GM18870 (cell line): ENCODE measurements around the gene POLD4.

ENCODE experiments used
- ATAC-seq: cut with Tn5 transposase; IDR thresholded peaks from one replicate; pipeline ENCODE4 v1.9.1; 2021; ENCODE audit warnings: moderate library complexity; ENCODE audit not compliant: unreplicated experiment

POLD4 gene

DNA sequence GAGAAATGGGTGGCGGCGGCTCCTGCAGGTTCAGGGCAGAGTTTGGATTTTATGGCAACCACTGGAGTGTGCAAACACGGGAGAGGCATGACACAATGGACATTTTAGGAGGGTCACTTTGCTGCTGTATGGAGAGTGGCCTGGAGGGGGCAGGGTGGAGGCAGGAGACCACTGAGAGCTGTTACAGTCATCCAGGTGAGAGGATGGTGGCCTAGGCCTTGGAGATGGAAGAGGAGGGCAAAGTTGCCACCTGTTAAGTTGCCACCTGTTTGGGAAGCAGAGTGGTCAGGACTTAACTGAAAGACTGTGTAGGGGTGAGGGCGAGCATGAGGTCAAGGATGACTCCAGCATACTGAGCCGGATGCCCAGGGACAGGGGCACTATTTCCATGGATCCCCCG lies 36.1 kb upstream of the POLD4 start:
- ATAC-seq, result no peak

DNA sequence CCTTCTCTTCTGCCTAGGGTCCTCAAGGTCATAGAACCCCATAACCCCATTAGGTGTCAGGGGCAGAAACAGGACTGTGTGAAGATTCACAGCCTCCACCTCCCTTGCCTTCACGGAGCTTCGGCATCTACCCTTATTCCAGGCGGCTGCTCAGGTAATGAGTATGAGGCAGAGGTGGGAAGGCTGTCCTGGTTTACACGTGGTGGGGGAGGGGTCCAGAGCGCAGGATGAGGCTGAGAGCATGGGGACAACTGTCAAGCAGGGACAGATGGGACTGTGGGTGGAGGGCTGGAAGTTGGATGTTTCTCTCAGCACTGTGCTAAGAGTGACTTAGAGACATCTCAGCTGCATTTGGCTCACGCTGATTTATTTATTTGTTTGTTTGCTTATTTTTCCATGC lies 34.2 kb upstream of the POLD4 start:
- ATAC-seq, result no peak

DNA sequence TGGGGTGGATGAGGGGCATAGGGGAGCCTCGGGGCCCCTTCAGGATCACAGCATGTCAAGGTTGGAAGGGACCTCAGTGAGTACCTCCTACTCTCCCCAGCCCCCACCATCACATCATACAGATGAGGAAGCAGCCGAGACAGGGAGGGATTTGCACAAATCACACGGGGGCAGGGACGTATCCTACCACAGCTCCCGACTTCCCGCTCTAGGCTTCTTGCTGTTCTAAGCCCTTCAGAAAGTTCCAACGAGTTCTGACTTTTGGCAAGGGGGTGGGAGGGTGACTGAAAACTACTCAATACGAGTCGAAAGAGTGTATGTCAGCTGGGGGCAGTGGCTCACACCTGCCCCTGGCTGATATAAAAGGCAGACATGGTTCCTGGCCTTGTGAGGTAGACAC lies 33.7 kb upstream of the POLD4 start:
- ATAC-seq, result no peak

DNA sequence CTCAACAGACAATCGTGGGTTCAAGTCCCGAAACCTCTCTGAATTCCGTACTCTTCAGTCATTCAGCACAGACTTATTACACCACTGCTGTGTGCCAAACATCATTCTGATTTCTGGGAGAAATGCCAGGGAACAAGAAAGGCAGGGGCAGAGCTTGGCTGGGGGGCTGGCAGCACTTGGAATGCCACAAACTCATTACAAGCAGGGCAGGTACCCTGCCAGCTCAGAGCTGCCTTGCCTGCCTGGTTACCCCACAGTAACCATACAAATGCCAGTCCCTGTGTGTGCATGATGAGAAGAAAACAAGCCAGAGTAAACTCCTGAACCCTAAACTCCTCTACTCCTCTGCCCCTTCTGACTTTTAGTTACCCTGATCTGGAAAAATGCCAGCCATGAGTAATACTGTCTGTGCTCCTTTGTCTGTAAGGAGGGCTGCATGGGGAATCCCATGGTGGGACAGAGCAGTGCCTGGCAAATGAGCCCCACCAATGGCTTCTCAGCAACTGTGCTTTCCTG lies 31.6 kb upstream of the POLD4 start:
- ATAC-seq, result no peak

DNA sequence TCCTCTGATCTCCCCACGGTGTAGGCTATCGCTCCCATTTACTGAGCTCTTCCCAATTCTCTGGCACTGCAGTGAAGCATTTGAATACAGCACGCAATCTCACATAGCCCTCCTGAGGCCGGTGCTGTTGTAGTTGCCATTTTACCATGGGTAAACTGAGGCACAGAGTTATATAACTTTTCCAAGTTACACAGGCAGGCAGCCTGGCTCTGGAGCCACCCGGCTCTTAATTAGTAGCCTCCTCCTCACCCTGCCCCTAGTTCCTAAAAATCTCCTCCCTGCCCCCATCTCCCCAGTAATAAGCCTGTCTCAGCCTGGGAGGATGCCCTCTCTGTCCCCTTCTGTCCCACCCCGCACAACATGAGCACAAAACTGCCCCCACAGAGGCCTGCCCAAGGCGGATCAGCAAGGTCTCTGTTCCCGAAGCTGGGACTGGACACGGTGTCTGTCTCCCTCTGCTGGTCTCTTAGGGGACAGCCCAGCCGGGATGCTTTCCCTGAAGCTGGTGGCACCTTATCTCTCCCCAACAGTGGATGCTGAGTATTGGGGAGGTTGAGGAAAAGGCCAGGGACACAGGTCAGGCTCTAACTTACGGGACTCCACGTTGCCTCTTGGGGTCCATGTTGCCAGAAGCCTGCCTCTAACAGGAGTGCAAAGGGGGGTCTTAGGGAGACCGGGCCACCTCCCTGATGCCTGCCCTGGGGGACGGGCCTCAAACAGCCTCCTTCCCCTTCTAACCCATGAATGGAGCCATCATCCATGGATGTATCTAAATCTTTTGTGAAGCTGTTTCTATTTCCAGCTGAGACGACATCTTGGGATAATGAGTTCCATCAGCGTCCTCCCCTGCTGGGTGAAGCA lies 29.2 kb upstream of the POLD4 start:
- ATAC-seq, result no peak

DNA sequence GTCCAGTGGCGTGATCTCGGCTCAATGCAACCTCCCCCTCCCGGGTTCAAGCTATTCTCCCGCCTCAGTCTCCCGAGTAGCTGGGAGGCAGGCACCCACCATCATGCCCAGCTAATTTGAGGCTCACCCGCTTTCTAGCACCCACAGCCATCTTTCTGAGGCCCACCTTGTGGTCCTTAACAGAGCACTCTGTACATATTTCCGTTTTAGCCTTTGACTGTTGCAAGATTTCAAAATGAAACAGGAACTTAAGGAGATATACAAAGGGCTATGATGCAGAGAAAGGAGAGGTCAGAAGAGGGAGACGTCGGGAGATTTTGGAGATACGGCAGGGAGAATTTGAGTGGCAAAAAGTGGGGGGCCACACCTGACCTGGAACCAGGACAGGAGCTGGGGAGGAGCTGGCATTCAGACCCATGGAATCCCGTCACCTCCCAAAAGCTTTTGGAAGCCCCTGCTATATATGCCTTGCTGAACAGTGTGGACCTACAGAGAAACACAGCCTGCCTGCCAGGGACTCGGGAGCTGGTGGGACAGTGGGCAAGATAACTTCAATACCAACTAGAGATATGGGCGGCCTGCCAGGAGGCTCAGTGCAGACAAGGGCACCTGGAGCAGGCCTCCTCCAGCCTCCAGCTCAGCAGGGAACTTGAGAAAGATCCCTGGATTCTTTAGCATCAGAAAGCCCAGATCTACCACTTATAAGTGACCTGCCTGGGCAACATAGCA lies 28.1 kb upstream of the POLD4 start:
- ATAC-seq, result no peak

DNA sequence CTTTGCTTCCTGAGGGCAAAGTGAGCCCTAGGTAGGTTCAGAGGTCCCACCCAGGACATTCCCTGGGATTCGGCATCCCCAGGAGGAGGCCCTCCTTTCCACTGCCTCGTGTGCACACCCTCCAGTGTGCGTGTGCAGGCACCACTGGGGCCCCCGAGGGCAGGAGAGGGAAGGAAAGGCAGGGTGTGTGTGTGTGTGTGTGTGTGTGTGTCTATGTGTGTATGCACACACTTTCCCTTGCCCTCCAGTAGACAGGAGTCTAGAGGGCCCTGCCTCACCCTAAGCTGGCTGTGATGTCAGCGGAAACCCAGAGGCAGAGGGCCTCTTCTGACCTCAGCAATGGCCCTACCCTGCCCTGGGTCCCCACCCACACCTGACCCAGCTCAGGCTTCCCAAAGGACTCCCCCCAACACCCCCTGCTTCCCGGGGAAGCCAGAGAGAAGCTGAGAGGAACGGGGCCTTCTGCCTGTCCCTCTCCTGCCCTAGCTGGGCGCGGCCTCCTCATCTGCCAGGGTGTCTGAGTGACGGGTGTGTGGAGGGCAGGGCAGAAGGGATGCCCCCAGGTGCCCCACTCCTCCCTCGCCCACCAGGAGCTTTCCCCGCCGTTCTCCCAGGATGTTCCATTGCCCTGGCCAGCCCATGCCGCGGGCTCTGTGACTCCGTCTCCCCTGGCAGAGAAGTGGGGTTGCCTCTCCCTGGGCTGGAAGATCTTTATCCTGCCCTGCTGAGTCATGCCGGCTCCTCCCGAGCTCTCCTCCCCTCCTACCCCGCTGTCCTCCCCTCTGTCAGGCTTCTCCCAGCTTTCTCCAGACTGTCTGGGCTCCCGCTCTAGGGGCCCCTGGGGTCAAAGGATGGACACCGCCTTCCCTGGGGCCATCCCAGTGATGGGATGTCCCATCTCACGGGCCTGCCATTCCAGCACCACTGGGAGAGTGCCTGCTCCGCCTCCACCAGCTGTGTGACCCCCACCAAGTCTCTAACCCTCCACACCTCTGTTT lies 26.0 kb upstream of the POLD4 start:
- ATAC-seq, result no peak

DNA sequence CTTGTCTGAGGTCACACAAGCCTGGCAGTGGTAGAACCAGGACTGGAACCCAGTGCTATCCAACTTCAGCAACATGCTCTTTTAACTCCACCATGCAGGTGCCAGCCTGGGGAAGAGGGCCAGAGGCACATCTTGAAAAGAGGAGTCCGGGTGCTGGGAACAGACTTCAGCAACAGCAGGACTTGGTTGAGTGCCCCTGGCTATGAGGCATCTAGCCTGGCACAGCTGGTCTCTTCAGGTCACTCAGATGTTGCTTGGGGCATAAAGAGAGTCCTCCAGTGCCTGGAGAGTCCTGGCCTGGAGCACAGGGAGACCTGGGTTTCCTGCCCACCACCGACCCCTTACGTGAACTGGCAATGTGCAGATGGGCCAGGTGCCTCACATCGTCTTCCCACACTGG lies 25.2 kb upstream of the POLD4 start:
- no peak for ATAC-seq

DNA sequence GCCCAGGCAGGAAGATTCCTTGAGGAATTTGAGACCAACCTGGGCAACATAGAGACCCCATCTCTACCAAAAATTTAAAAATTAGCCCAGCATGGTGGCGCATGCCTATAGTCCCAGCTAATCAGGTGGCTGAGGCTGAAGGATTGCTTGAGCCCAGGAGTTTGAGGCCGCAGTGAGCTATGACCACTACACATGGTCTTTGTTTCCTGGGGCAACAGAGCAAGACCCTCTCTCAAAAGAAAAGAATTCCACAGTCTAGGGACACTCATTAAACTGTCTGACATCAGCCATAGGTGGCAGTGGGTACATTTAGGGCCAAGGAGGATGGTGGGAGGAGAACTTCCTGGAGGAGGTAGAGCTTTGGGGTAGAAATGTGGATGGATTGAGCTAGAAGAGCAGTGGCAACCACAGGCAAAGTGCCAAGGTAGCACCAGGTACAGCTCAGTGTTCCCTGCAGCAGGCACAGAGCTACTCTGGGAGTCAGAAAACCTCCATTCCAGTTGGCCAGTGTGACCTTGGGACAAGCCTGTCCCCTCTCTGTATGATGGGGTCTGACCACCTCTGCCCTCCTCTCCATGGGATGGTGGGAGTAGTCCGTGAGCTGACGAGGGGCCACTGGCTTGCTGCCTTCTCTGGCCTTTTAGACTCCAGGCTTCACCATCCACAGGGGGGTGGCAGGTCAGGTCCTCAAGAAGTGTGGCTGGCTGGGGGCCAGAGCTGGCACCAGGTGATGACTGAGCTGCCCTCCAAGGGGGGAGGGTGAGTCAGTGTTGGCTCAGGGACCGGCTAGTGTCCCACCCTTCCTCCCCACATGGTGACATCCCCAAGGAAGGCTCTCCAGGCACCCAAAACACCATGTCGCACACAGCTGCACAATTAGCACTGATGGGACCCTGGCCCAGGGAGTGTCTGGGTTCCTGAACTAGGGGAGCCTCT lies 23.8 kb upstream of the POLD4 start:
- no peak for ATAC-seq

DNA sequence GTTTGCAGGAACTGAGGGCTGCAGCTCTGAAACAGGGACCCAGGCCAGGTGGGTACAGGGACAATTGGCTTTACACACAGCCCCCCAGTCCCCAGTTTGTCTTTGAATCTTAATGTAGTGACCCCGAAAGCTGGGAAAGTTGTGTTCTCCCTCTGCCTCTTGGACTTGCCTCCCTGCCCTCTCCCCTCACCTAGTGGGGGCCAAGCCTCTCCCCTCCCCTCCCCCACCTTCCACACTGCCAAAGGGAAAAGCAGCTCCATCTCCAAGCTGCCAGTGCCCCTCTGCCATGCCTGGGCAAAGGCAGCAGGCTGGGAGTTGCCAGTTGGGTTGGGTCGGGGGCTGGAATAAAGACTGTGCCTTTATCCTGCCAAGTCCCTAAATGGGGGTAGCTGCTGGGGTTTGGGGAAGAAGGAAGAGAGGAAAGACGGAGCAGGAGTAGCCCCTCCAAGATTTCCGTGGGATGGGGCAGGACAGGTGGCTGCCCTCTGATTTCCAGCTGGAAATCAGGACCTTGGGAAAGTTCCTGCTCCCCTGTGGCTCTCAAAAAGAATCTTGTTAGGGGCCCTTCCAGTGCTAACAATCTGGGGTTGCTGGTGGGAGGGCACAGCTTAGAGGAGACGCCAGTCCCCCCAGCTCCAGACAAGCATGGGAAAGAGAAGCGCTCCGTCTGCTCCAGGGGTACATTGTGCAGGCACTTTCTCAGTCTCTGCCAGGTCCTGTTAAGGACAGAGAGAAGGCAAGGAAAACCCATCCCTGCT lies 22.9 kb upstream of the POLD4 start:
- no peak for ATAC-seq

DNA sequence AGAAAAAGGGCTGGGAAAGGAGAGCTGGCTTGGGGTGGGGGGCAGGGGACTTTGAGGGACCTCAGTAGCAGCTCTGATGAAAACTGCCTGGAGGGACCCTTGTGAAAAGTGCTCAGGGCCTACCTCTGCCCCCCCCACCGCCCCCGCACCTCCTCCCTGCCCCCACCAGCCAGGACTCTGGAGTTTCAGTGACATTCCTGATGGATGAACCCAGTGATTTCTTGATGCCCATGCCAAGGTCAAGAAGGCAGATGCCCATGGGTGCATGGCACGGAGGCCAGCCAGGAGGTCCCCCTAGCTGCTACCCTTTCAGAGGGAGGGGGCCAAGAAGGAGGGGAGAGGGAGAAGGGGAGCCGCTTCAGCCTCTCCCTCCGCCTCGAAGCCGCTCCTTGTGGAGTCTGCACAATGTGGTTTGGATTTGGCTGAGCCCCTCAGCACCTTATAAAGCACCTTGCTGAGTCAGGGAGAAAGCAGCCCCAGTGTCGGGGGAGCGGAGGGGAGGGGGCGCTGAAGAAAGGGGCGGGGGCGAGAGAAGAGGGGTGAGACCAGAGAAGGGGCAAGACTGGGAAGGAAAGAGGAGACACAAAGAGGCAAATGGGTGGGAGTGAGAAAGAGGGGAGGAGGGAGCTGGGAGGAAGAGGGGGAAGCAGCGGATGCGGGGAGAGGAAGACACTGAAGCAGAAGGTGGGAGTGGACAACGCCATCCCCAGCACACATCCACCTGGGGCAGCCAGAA lies 22.1 kb upstream of the POLD4 start:
- ATAC-seq, result no peak

DNA sequence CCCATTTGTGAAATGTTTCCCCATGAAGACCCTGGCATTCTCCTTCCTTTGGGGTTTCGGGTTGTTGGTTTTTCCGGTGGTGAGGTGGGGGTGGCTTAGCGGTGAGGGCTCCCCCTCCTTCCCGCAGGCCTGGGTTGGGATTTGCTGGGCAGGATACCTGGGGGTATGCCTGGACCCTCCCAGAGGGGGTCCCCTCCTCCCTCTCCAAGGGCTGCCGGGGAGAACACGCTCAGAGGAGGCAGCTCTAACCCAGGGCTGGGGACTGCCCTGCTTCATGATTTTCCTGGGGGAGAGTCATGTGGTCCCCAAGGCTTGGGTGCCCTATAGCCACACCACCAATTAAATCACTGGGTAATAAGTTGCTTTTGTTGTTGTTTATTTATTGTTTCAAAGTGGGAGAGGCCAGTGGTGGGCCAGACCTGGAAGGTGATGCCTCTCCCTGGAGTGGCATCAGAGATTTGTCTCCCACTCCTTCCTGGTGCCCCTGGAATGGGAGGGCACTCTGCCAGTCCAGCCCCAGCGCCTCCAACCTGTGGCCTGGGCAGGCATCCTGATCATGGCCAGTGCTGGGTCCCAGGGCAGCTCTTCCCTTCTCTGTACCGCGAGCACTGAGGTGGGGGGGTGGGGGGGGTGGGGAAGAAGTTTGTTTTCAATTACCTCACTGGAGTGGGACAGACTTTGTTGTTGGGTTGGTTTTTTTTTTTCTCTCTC lies 21.4 kb upstream of the POLD4 start:
- ATAC-seq, result no peak

DNA sequence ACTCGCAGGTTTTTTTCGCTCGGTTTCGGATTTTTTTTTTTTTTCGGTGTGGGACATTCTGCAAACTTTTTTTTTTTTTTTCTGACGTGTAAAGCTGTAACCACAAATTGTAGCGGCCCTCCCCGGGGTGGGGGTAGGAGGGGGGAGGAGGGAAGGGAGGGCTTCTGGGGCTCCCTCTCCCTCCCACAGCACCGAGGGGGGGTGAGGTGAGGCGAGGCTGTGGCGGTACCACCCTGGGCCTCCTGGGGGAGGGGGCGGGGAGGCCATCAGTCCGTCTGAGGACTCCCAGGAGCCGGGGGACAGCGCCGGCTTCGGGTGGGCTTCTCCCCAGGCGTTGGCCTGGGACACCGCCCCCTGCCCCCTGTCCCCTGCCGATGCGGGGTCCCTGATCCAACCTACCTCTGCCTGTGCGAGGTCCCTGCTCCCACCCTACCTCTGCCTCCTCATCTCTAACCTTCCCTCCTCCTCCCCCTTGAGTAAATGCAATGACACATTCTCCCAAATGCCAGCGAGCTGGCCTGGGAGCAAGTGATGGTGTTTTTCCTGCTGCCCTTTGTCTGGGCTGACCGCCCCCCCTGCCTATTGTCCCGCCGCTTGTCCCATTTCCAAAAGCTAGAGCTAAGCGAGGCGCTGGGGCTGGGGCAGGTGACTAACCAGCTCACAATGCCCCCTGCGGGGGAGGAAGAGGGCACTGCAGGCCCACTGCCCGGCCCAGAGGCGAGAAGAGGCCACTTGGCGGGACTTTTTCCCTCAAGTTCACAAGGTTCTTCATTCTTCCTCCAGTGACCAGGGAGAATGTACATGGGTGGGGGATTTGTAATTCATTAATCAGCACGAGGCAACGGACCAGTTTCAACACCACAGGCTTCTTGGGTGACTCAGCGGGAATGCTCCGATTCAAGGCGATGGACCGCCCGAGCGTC lies 20.6 kb upstream of the POLD4 start:
- no peak for ATAC-seq

DNA sequence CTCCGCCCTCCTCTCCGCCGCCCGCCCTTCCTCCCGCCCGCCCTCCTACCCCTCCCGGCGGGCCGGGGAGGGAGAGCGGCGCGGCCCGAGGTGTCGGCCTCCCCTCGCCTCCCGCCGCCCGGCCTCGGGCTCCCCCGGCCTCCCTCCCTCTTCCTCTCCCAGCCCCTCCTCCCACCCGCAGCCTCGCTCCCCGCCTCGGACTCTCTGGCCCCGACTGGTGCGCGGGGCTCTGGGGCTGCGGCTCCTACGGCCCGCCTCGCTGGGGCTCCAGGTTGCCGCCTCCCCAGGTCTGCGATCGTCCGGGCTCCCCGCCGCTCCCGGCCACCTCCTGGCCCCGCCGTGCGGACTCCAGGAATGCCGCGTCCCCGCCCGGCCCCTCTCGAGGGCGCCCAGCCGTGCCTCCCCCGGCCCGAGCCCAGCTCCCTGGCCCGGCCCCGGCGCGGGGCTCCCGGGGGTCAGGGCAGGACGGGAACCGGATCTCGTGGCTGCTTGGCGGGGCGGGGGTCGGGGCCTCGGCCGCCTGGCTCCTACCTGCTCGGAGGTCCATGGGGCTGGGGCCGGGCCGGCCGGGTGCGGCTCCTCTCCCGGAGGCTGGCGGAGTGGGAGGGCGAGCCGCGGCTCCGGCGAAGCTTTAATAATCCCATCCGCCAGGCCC lies 19.8 kb upstream of the POLD4 start, which contains the start of gene CLCF1:
TSS of gene CLCF1 (minus strand) at position 606 of the 655 bp plus-strand sequence. CDS start at position 547, 59 bp downstream.
- ATAC-seq, result no peak

DNA sequence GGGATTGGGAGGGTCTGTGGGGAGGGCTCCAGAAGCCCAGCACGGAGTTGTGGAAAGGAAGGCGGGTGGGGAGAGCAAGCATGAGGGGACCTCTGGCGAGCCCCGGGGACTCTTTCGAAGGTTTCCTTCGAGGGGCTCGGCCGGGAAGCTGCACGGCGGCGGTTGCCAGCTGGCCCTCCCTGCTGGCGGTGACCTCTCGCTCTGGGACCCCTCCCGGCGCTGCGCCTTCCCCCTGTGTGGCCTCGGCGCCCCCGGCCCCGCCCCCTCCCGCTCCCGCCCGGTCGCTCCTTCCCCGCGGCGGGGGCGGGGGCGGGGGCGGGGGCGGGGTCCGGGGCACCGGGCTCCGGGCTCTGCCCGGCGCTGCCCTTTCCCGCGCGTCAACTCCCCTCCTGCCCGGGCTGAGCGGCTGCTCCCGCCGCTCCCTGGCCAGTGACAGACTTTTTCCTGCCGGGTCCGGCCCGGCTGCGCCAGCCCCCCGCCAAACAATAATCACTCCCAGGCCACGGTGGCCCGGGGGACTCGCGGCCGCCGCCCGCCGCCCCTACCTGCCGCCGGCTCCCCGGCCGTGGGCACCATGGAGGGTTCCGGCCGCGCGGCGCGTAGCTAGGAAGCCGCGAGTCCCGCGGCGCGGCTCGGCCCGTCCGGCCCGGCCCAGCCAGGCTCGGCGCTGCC lies 19.1 kb upstream of the POLD4 start:
- no peak for ATAC-seq

DNA sequence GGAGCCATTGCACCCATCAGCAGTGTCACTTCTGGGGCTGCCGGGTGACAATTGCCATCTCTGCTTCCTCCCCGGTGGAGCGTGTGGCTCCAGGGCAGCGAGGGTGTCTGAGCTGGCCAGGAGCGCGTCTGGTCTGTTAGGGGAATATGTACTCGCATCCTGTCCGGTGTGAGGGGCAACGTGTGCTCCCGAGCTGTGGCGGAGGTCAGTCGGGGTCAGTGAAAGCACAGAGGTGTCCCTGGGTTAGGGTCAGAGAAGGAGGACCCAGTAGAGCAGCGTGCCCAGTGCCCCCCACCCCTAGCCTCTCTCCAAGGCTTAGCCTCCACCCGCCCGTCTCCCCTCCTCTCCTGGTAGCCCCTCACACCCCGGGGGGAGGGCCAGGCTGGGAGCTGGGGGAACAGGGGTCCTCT lies 18.6 kb upstream of the POLD4 start:
- no peak for ATAC-seq
